Measurements from ENCODE around the gene PPP1R3F.

PPP1R3F gene

GRCh38 chrX:49269010-49269766 lies 405 bp upstream of the PPP1R3F start:
- TF ChIP-seq CTCF (IDR thresholded peaks at IDR 0.05; ENCODE audit: control extremely low read depth, extremely low read depth, low read depth, missing control alignments) = no peak
- CTCF ChIA-PET = interaction anchor here (1.5 to 1.6 kb wide), 2 partner anchors 77 to 113 kb away, joined by 4 to 5 read pairs; no protein-coding TSS in a partner anchor
- POLR2A ChIA-PET = interaction anchor here (0.5 to 1.0 kb wide), 4 partner anchors 10 to 593 kb away, joined by 3 to 4 read pairs (median 4); no protein-coding TSS in a partner anchor
- peak; percentile 90 for DNase-seq (ENCODE audit: extremely low spot score)

GRCh38 chrX:49270249-49270921 lies 792 bp downstream of the PPP1R3F start:
- CTCF ChIA-PET = no interaction called here
- POLR2A ChIA-PET = no interaction called here
- TF ChIP-seq CTCF (IDR thresholded peaks at IDR 0.05; ENCODE audit: control extremely low read depth, extremely low read depth, low read depth, missing control alignments) = no peak
- no peak for DNase-seq (ENCODE audit: extremely low spot score)

GRCh38 chrX:49271341-49271740 lies 1.7 kb downstream of the PPP1R3F start:
- no peak for DNase-seq (ENCODE audit: extremely low spot score)
- ChIA-PET POLR2A (no interaction called here), CTCF (no interaction called here)
- TF ChIP-seq CTCF (IDR thresholded peaks at IDR 0.05; ENCODE audit: control extremely low read depth, extremely low read depth, low read depth, missing control alignments) = no peak

- TF ChIP-seq CTCF (IDR thresholded peaks at IDR 0.05; ENCODE audit: control extremely low read depth, extremely low read depth, low read depth, missing control alignments) = no peak
- ChIA-PET POLR2A (no interaction called here), CTCF (interaction anchor here (1.2 kb wide), 1 partner anchor 19 kb away, joined by 3 read pairs; no protein-coding TSS in a partner anchor)
- no peak for DNase-seq (ENCODE audit: extremely low spot score)
Observed at GRCh38 chrX:49272421-49272820, 2.8 kb downstream of the PPP1R3F start.

- CTCF ChIA-PET = interaction anchor here (0.7 kb wide), 1 partner anchor 8 kb away, joined by 3 read pairs; no protein-coding TSS in a partner anchor
- TF ChIP-seq CTCF (IDR thresholded peaks at IDR 0.05; ENCODE audit: control extremely low read depth, extremely low read depth, low read depth, missing control alignments) = no peak
- no peak for DNase-seq (ENCODE audit: extremely low spot score)
- POLR2A ChIA-PET = no interaction called here
Observed at GRCh38 chrX:49273181-49273727, 3.7 kb downstream of the PPP1R3F start.

- ChIA-PET POLR2A (no interaction called here), CTCF (interaction anchor here (1.1 kb wide), 1 partner anchor 15 kb away, joined by 3 read pairs; no protein-coding TSS in a partner anchor)
- DNase-seq (ENCODE audit: extremely low spot score) = no peak
- TF ChIP-seq CTCF (IDR thresholded peaks at IDR 0.05; ENCODE audit: control extremely low read depth, extremely low read depth, low read depth, missing control alignments) = no peak
Observed at GRCh38 chrX:49276207-49276606, 6.6 kb downstream of the PPP1R3F start.

Data from GM10248 (cell line).